ENCODE measurements around the gene ZNF674.

DNA sequence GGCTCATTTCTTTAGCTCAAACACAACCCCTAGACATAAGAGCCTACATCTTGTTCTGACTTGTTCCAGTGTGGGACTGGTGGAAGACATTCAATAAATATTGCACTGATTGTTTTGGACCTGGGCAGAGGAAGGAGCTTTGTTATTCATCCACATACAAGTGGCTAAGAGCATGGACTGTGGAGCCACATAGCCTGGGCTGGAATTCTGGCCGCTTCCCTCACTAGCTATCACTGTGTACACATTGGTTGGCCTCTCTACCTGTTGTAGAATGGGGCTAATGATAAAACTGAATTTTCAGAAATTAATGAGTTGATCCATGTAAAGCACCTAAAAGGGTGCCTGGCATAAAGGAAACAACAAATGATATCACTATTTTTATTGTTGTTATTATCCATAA, 80.0 kb downstream of the ZNF674 start:
- no peak for TF ChIP-seq EZH2 (IDR thresholded peaks at IDR 0.05; ENCODE audit: low read length, missing control alignments)
- TF ChIP-seq, protein P1, sequence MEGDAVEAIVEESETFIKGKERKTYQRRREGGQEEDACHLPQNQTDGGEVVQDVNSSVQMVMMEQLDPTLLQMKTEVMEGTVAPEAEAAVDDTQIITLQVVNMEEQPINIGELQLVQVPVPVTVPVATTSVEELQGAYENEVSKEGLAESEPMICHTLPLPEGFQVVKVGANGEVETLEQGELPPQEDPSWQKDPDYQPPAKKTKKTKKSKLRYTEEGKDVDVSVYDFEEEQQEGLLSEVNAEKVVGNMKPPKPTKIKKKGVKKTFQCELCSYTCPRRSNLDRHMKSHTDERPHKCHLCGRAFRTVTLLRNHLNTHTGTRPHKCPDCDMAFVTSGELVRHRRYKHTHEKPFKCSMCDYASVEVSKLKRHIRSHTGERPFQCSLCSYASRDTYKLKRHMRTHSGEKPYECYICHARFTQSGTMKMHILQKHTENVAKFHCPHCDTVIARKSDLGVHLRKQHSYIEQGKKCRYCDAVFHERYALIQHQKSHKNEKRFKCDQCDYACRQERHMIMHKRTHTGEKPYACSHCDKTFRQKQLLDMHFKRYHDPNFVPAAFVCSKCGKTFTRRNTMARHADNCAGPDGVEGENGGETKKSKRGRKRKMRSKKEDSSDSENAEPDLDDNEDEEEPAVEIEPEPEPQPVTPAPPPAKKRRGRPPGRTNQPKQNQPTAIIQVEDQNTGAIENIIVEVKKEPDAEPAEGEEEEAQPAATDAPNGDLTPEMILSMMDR (conservative IDR thresholded peaks at IDR 0.05 in 1 of 2, IDR thresholded peaks at IDR 0.05 in 1 of 2; ENCODE audit: low read depth in 1 of 2, low read length in 2 of 2) = no peak

Data from fibroblast of lung (primary cell).